NCI-H2081 (cell line): ENCODE measurements around the gene TIGD6.

Experiments used
- DNase-seq, 2 experiments: peaks; one replicate each; lab custom pipeline; 2025; lab: John Stamatoyannopoulos, UW

TIGD6 gene

DNA sequence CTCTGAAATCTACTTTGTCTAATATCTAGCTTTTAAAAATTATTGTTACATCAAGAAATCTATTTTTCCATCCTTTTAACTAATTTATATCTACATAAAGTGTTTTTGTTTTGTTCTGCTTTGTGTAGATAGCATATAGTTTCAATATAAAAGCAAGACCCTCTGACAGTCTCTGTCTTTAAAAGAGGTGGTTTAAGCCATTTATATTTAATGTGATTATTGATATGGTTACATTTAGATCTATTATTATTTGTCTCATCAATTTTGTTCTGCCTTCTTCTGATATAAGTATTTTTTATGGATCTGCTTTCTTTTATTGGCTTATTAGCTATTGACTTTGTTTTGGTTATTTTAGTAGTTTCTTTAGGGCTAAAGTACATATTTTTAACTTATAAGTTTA, 16.1 kb upstream of the TIGD6 start:
- no peak for DNase-seq

DNA sequence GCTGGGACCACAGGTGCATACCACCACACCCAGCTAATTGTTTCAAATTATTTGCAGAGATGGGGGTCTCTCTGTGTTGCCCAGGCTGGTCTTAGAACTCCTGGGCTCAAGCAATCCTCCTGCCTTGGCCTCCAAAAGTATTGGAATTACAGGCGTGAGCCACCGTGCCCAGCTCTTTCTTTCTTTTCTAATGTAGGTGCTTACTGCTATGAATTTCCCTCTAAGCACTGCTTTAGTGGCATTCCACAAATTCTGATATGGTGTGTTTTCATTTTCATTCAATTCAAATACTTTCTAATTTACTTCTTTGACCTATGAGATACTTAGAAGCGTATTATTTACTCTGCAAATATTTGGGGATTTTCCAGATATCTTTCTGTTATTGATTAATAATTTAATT, 15.0 kb upstream of the TIGD6 start:
- DNase-seq: no peak

DNA sequence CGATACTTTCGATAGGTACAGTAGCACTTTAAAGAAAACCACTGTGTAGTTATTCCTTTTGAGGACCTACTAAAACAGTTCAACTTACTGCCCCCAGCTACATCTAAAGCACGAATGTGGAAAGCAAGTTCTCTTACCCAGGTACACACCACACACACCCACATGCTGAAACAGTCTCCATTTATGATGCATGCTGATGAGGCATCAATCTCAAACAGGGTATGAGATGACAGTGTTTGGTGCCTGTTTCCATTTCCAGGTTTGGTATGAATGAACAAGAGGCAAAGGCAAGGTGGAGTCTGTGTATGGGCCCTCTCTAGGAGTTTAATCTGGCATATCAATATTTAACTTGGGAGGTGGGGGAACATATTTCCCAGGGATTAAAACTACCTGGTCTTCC, 14.0 kb upstream of the TIGD6 start:
- no peak for DNase-seq

DNA sequence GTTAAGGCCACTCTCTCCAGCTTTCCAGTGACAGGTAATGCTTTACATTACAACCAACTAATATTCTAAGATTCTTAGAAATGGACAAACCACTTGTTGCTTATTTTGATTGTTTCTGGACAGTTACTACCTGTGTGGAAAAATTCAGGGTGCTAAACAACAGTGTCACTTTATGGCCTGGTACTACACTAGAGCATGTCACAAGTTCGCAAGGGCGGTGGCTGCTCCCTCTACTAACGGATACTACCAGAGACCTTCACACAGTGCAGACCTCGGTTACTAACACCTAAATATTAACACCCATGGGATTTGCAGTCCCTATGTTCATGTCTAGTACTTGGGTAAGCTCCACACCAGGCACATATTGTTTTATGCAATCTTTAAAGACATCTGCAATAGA, 13.5 kb upstream of the TIGD6 start:
- no peak for DNase-seq

DNA sequence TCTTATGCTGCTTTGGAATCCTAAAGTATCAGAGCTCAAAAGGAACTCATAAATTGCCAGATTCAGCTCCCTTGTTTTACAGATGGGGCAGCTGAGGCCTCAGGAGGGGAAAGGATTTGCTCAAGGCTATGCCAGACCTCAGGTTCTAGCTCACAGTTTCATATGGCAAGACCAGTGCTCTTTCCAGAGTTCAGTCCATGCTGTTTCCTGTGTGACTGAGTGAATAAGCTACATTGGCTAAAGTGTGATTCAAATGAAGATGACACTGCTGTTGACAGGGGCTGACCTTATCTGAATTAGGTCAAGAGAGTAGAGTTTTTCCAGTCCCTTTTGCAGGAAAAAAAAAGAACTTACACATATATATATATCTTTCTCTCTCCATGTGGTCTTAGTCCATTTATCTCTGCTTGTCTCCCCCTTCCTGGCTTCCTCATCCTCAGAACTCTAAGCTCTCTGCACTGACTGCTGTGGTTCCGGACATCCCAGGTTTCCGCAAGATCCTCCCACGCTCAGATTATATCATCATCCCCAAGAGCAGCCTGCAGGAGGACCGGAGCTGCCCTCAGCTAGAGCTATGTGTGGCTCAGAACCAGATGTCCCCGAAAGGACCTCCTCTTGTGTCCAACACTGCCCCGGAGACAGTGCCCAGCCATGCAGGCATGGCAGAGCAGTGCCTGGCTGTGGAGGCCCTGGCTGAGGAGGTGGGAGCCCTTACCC, 9.4 kb upstream of the TIGD6 start:
- DNase-seq: no peak

DNA sequence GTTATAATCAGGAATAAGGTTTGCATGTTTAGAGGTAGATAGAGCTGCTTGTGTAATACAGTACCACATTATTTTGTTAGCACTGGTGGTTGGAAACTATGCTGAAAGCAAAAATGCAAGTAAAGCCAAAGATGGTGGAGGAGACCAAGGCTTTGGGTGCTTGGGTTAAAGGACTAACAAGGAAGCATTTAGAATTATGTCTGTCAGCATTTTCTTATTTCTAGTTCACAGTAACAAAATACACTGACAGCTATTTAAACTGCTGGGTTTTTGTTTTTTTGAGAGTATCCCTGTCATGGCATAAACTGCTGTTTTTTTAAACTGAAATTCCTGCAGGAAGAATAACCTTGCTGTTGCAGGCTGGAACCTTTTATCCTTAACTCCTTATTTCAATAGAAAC, 6.6 kb upstream of the TIGD6 start:
- no peak for DNase-seq

DNA sequence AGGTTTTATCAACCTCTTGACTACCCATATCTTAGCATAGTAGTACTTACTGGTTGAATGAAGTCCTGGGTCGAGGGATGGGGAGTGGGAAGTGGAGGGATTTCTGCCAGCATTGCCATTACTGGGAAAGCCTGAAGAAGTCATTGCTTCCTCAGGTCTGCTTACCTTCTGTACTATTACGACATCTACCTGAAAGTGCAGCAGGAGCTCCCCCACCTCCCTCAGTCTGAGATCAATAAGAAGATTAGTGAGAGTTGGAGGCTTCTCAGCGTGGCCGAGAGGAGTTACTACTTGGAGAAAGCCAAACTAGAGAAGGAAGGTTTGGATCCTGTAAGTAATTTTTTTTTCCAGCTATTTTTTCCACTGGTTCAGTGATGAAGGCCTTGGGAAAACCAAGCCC, 5.9 kb upstream of the TIGD6 start:
- no peak for DNase-seq

DNA sequence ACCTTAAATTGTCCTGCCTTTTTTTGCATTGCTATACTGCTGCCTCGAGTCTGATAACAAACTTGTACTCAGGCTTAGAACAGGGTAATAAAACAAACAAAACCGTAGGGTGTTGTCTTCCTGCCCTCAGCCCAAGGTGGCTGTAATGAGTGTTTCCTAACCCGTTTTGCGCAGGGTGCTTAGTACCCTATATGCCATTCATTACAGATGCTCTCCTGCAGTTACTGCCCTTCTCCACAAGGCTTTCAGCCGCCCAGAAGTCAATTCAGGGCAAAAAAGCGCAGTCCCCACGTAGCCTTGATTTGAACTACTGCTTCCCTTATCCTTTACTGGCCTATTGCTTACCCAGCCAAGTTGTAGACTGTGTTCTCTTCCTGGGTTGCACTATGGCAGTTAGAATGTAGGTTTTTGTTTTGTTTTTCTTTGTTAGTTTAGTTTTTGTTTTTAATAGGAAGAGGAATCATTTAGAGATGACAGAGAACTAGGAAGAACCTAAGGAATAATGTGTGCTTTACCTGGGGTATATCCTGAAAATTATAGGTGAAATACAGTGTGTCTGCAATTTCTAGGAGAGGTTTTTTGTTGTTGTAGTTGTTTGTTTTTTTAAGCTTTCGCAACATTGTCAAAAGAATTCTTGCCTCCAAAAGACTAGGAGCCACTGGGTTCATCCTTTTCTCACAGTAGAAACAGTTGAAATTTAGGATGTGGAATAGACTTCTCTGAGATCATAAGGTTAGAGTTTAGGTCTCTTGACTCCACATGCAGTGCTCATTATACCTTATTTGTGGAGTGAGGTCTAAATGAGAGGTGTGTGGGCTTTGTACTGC, 1.4 kb upstream of the TIGD6 start:
- DNase-seq: peak in 1 of 2 experiments; percentile 54

DNA sequence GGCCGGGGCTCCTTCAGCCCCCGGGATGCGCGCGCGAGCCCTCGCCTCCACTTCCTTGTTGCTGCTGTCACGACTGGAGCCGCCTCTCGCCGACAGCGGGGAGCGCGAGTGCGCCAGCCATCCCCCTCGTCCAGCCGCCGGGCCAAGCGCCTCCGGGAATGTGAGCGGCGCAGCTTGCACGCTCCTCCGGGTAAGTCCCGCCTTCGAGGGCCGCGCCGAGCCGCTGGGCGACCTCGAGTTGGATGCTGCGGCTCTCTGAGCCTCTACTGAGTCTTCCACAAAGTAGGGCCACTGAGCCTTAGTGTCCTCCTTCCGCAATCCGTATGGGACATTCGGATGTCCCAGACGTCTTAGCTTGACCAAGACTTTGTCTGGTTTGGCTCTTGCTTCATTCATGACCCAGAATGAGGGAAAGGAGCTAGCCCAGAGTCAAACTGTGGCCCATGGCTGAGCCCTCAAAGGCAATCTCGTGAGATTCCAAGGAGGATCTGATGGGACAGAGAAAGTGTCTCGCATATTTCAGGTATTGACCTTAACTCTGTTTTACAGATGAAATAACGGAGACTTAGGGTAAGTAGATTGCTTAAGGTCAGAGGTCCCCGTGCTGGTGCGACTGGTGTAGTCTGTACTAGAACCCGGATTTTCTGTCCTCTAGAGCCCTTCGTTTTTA, 671 bp upstream of the TIGD6 start:
- DNase-seq: no peak

DNA sequence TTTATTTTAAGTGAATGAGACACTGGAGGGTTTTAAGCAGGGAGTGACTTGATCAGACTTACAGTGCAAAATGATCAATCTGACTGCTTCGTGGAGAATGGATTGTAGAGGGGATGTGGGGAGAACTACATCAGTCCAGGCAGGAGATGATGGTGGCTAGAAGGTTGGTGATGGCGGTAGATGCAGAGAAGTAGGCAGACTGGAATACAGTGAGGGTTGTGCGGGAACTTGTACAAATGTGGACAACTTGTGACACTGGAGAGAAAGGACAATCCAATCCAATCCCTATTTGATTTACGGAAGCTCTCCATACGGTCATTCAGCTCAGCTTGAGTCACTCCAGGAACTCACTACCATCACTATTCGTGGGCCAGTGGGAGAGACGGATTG, 593 bp downstream of the TIGD6 start:
- no peak for DNase-seq

DNA sequence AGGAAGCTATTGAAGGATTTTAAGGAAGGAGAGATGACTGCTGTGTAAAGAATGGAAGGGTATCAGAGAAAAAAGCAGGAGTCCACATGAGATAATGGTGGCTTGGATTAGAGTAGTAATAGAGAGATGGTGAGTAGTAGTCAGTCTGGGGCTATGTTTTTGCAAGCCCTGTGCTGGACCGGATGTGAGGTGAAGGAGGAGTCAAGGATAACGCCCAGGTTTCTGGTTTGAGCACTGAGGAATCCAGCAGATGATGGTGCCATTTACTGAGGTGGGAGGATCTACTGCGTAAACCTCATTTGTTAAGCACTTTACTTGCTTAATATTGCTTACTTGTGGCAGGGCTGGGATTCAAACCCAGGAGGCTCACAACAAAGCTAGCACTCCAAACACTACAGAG, 1.1 kb downstream of the TIGD6 start:
- no peak for DNase-seq

DNA sequence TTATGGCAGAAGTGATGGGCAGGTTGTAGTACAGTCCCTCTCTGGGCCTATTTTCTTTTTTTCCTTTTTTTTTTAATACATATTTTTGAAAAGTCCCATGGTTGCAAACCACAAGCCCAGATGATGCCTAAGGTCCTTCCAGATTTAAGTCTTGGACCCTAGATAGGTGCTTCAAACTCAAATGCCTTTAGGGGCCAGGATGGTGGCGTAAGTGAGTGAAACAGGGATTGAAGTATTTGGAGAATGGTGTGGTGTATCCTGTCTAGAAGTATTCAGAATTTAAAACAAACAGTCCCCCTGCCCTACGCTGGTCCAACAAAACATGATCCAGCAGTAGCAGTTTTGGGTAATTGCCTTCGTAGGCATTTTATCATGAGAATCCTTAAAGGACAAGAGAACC, 2.2 kb downstream of the TIGD6 start:
- no peak for DNase-seq

DNA sequence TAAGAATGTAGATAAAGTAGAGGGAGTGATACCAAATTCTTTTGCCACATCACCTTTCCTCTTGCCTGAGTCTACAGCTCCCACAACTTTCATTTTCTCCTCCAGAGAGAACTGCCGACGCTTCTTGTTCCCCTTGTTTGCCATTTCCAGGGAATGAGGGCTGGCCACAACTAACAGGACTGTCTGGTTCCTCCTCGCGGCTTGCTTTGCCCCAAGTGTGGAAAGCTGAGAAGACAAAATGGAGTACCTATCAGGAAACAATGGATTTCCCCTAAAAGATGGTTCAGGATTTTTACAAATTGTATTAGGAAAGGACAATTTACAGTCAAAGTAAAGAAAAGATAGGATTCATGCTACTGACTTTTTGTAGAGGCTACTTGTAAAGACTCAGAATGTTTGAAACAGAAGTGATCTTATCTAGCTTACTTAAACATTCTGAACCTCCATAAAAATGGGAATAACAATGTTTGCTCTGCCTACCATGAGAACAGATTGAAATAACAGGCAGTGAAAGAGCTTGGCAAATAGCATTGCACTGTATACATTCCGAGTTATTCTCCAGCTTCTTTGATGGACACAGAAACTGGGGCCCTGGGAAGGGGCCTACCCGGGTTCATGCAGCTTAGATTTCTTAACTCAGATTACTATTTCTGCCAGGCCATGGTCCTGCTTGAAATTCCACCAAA, 4.1 kb downstream of the TIGD6 start:
- DNase-seq: no peak

DNA sequence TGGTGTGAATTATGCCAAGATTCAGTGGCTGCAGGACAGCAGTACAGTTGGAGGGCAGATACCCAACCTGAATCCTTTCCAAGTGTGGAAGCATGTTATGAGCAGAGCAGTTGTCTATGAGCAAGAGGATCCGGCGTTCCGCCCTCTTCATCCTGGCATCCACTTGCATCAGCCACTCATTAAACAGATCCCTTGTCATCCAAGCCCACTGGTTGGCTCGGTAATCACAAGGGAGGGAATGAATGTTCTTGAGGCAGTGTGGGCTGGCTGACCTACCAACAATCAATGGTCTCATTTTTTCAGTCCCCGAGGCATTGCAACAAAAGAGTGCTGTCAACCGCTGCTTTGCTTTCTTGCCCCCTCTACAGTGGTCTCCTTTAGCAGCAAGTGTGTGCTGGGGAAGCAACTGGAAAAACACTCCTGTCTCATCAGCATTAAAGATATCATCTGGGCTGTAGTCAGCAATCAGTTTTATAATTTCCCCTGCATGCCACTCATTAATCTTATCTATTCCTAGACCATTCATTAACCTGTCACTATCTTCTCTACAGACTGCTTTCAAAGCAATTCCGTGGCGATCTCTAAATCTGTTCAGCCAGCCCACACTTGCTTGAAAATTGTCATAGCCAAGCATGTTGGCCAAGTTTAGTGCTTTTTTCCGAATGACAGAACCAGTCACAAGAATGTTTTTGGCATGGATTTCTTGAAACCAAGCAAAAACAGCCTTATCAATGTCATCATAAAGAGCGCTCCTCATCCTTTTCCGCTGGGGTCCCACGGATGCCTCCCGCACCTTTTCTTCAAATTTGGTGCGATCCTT, 4.9 kb downstream of the TIGD6 start:
- no peak for DNase-seq

DNA sequence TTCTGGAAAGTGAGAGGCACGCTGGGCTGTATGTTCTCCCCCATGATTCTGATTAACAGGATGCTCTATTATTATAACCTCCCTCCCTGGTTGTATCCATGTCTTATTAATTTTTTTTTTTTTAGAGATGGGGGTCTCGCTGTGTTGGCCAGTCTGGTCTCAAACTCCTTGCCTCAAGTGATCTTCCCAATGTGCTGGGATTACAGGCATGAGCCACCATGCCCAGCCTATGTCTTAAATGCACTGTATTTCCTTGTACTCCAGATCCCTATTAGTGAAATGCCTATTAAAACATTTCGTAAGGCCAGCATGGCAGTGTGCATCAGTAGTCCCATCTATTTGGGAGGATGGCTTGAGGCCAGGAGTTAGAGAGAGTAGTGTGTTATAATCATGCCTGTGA, 7.0 kb downstream of the TIGD6 start:
- DNase-seq: no peak

DNA sequence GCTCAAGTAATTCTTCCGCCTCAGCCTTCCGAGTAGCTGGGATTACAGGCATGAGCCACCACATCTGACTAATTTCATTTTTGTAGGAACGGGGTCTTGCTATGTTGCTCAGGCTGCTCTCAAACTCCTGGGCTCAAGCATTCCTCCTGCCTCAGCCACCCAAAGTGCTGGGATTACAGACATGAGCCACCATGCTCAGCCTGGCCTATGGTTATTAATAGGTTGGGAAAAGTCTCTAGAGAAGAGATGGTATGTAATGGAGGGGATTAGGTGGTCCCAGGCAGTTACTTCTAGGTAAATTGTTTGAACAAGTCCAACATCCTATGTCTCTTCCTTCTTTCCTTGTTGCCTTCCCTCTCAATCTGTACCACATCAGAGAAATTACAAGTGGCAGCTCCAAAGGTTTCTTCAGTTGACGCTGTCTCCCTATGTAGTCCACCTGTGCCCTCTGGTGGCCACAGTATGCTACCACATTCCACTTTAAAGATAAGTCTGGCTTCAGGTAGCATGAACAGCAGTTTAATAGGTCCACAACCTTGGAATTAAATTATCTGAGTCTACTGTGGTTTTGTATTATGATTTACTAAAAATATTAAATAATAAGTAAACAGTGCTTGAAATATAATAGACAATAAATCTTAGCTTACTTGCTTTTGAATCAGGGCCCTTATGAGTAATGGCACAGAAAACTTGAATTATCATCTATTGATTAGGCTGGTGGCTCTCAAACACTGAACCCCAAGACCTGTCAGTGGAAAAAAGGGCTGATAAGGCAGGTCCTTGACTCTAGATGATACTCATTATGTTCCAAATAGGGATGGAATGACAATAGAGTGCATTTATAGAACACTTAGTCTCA, 9.7 kb downstream of the TIGD6 start:
- peak; percentile 56 to 60 for DNase-seq

DNA sequence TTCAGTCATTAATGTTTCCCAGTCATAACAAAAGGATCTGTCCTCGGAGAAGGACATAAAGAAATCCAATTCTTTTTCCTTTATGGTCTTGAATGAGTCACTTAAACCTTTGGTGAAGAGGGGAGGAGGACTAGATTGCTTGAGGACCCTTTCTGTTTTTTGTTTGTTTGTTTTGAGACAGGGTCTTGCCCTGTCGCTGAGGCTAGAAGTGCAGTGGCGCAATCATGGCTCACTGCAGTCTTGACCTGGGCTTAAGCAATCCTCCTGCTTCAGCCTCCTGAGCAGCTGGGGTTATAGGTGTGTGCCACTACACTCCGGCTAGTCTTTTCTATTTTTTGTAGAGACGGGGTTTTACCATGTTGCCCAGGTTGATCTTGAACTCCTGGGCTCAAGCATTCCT, 12.3 kb downstream of the TIGD6 start:
- DNase-seq: no peak

DNA sequence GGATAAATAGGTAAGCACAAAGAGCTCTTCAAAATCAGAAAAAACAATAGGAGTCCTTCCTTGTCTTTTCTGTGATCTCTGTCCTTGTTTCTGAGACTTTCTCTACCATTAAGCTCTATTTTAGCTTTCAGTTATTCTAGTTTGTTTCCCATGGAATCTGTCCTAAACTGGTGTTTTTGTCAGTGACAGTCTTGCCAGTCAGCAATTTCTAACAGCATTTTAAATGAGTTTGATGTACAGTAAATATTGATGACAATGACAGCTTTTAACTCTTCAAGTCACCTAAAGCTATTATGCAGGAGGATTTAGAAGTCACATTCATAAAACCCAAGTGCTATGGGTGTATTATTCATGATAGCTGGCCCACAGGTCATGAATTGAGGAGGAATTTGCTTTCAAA, 17.9 kb downstream of the TIGD6 start:
- DNase-seq: no peak

DNA sequence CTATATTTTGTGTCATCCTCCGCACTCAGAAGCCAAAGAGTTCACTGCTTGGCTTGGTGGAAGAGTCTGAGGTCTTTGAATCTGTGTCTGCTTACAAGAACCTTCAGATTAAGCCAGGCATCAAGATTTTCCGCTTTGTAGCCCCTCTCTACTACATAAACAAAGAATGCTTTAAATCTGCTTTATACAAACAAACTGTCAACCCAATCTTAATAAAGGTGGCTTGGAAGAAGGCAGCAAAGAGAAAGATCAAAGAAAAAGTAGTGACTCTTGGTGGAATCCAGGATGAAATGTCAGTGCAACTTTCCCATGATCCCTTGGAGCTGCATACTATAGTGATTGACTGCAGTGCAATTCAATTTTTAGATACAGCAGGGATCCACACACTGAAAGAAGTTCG, 19.2 kb downstream of the TIGD6 start:
- no peak for DNase-seq

DNA sequence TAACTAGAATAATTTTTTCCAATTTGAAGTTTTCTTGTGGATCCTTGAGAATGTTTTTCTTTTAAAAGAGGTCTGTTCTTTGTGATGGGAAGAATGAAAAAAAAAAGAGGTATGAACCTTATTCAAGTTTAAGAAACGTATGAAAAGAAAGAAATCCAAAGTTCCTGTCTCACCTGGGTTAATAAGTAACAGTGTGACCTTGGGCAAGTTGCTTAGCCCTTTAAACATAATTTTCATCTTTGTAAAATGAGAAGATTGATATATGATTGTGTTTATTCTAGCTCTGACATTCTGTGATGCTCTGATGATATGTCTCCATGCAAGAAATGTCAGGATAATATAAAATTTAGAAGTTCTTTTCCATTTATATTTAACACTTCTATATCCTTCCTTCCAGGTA, 20.6 kb downstream of the TIGD6 start:
- no peak for DNase-seq

DNA sequence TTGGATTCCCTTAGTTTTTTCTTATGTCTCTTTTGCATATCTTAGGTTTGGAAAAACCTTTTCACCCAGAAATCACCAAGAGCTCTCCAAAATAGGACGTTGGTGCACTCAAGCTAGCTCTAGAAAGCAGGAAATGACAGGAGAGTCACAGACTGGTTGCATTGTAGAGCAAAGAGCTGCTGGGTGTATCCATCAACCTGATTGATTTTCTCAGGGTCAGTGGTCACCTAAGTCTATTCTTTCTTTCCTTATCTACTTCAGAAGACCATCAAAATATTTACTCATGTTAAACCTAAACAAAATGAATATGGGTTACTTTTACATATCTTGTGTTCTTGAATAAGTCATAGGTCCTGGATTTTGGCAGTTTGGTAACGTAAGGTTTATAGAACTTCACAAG, 25.0 kb downstream of the TIGD6 start:
- no peak for DNase-seq
